Measurements from ENCODE around the gene ACTC1. TPM values are rescaled to one million over a fixed set of nuclear protein-coding genes. Genes with fewer than 3 reads are reported as not detected.
A peak's percentile ranks its signal among the peaks of the same experiment; 100 is the strongest.

The ACTC1 gene
- total RNA-seq, 1 donor from 2014 or later = 14,086 TPM

- no peak for ATAC-seq
- intact Hi-C loops (cut with micrococcal nuclease) = no loop called here
- DNase-seq = no peak
Measured at GRCh38 chr15:34804113-34804512, 8.8 kb upstream of the ACTC1 start.

- intact Hi-C loops (cut with micrococcal nuclease) = no loop called here
Measured at GRCh38 chr15:34802803-34803750, 7.7 kb upstream of the ACTC1 start.

GRCh38 chr15:34802371-34802770 is 7.0 kb upstream of the ACTC1 start:
- no peak for DNase-seq
- intact Hi-C loops (cut with micrococcal nuclease) = no loop called here
- ATAC-seq = no peak

More at GRCh38 chr15:34802803-34803750, 7.7 kb upstream of the ACTC1 start:
- no peak for ATAC-seq
- no peak for DNase-seq

- DNase-seq (peak; percentile 90), ATAC-seq (peak; percentile 55)
- intact Hi-C loops (cut with micrococcal nuclease) = loop anchor here (10.0 kb wide), 1 partner anchor 85 kb away; no protein-coding TSS in a partner anchor
Measured at GRCh38 chr15:34799149-34800101, 4.1 kb upstream of the ACTC1 start.

GRCh38 chr15:34796847-34797435 is 1.6 kb upstream of the ACTC1 start:
- peak; percentile 44 for ATAC-seq
- intact Hi-C loops (cut with micrococcal nuclease) = loop anchor here (10.0 kb wide), 1 partner anchor 82 kb away; no protein-coding TSS in a partner anchor
- DNase-seq = no peak

- DNase-seq (peak; percentile 35), ATAC-seq (peak; percentile 3)
- intact Hi-C loops (cut with micrococcal nuclease) = loop anchor here (10.0 kb wide), 1 partner anchor 80 kb away; no protein-coding TSS in a partner anchor
Measured at GRCh38 chr15:34794590-34795206, 651 bp downstream of the ACTC1 start.

- ATAC-seq (peak; percentile 13), DNase-seq (peak; percentile 40)
- intact Hi-C loops (cut with micrococcal nuclease) = loop anchor here (10.0 kb wide), 1 partner anchor 79 kb away; no protein-coding TSS in a partner anchor
Measured at GRCh38 chr15:34793901-34794300, 1.4 kb downstream of the ACTC1 start.

GRCh38 chr15:34793071-34793470 is 2.3 kb downstream of the ACTC1 start:
- intact Hi-C loops (cut with micrococcal nuclease) = loop anchor here (10.0 kb wide), 1 partner anchor 78 kb away; no protein-coding TSS in a partner anchor
- ATAC-seq (no peak), DNase-seq (no peak)

GRCh38 chr15:34791701-34792100 is 3.6 kb downstream of the ACTC1 start:
- no peak for ATAC-seq
- intact Hi-C loops (cut with micrococcal nuclease) = loop anchor here (10.0 kb wide), 1 partner anchor 77 kb away; no protein-coding TSS in a partner anchor
- DNase-seq = no peak

GRCh38 chr15:34790121-34790520 is 5.2 kb downstream of the ACTC1 start:
- intact Hi-C loops (cut with micrococcal nuclease) = loop anchor here (10.0 kb wide), 1 partner anchor 75 kb away; no protein-coding TSS in a partner anchor
- ATAC-seq = no peak

GRCh38 chr15:34789326-34789725 is 6.0 kb downstream of the ACTC1 start:
- peak; percentile 46 for ATAC-seq
- intact Hi-C loops (cut with micrococcal nuclease) = no loop called here
- DNase-seq = no peak

More at GRCh38 chr15:34790121-34790520, 5.2 kb downstream of the ACTC1 start:
- no peak for DNase-seq

- intact Hi-C loops (cut with micrococcal nuclease) = no loop called here
- DNase-seq (no peak), ATAC-seq (no peak)
Measured at GRCh38 chr15:34786206-34786605, 9.1 kb downstream of the ACTC1 start.

- ATAC-seq (no peak), DNase-seq (no peak)
- intact Hi-C loops (cut with micrococcal nuclease) = no loop called here
Measured at GRCh38 chr15:34783991-34784390, 11.4 kb downstream of the ACTC1 start.

GRCh38 chr15:34783431-34783830 is 11.9 kb downstream of the ACTC1 start:
- intact Hi-C loops (cut with micrococcal nuclease) = no loop called here
- ATAC-seq (no peak), DNase-seq (no peak)

GRCh38 chr15:34782901-34783300 is 12.4 kb downstream of the ACTC1 start:
- intact Hi-C loops (cut with micrococcal nuclease) = no loop called here
- no peak for ATAC-seq
- DNase-seq = no peak

- DNase-seq = no peak
- intact Hi-C loops (cut with micrococcal nuclease) = no loop called here
- no peak for ATAC-seq
Measured at GRCh38 chr15:34780725-34781124, 14.6 kb downstream of the ACTC1 start.

GRCh38 chr15:34776606-34777105 is 18.7 kb downstream of the ACTC1 start:
- DNase-seq (no peak), ATAC-seq (no peak)
- intact Hi-C loops (cut with micrococcal nuclease) = no loop called here

GRCh38 chr15:34773917-34774316 is 21.4 kb downstream of the ACTC1 start:
- intact Hi-C loops (cut with micrococcal nuclease) = no loop called here
- DNase-seq (no peak), ATAC-seq (no peak)
